LNCAP (cell line): ENCODE results near the gene ALDOB.

Source experiments
- CTCF ChIP-seq: fragments of 450-650 bp; IDR thresholded peaks from 2 replicates; pipeline ENCODE4 v1.5.1; 2017; ENCODE audit warnings: mild to moderate bottlenecking

Gene ALDOB

GRCh38 chr9:101446732-101447131, 11.2 kb upstream of the ALDOB start:
- TF ChIP-seq CTCF, result no peak

- TF ChIP-seq CTCF, result no peak
Observed at GRCh38 chr9:101445353-101446029, 9.9 kb upstream of the ALDOB start.

GRCh38 chr9:101443364-101443771, 7.8 kb upstream of the ALDOB start:
- no peak for TF ChIP-seq CTCF

GRCh38 chr9:101442736-101443135, 7.2 kb upstream of the ALDOB start:
- no peak for TF ChIP-seq CTCF

GRCh38 chr9:101442318-101442717, 6.7 kb upstream of the ALDOB start:
- no peak for TF ChIP-seq CTCF

GRCh38 chr9:101440714-101441230, 5.2 kb upstream of the ALDOB start:
- TF ChIP-seq CTCF, result no peak

- TF ChIP-seq CTCF, result no peak
Observed at GRCh38 chr9:101438523-101438922, 2.9 kb upstream of the ALDOB start.
